ENCODE measurements around the gene ABCF3. TPM values are rescaled to one million over a fixed set of nuclear protein-coding genes. Genes with fewer than 3 reads are reported as not detected.

The ABCF3 gene
- total and polyA plus RNA-seq, 2 donors (not counting 3 experiments of a cell fraction or from before 2014, with no cell fraction given) = 68.8 to 73.4 TPM

GRCh38 chr3:184144505-184144904, 41.5 kb upstream of the ABCF3 start:
- BruUV-seq (replicated peaks) = no TSS peak
- no peak for TF ChIP-seq FOS (IDR thresholded peaks at IDR 0.05; ENCODE audit: borderline replicate concordance, insufficient read depth, low read length)
- no peak for TF ChIP-seq JUN (IDR thresholded peaks at IDR 0.05; ENCODE audit: borderline replicate concordance, insufficient read depth, insufficient read length, low read depth)
- TF ChIP-seq MAX (IDR thresholded peaks at IDR 0.05; ENCODE audit: insufficient read depth, insufficient read length) = no peak
- TF ChIP-seq MYC (IDR thresholded peaks at IDR 0.05; ENCODE audit: low read depth, low read length) = no peak
- no peak for TF ChIP-seq GATA2 (IDR thresholded peaks at IDR 0.05; ENCODE audit: insufficient read depth, insufficient read length, low read depth, low read length)
- TF ChIP-seq CTCF (IDR thresholded peaks at IDR 0.05; ENCODE audit: extremely low read depth in 1 of 2, insufficient read depth in 1 of 2, low read depth in 1 of 2, low read length in 2 of 2) = no peak
- no peak for TF ChIP-seq POLR2A (IDR thresholded peaks at IDR 0.05; ENCODE audit: low read depth, low read length)
- no peak for TF ChIP-seq EZH2 (IDR thresholded peaks at IDR 0.05; ENCODE audit: borderline replicate concordance, low read depth, low read length, severe bottlenecking)
- TF ChIP-seq POLR2AphosphoS5 (IDR thresholded peaks at IDR 0.05; ENCODE audit: insufficient read depth, low read depth, low read length) = no peak
- Histone ChIP-seq H2AFZ (ENCODE audit: low read depth, low read length) (no peak overlapping the region), H3K4me3 (replicated peaks in 1 of 3; ENCODE audit: insufficient read depth in 1 of 3, low read depth in 1 of 3, low read length in 3 of 3) (no peak overlapping the region), H3K9me1 (replicated peaks; ENCODE audit: control insufficient read depth, extremely low read depth, insufficient read depth, low read length) (no peaks in the 10 kb centered on the region), H3K27ac (ENCODE audit: insufficient read depth, low read depth, low read length) (no peak overlapping the region), H3K4me2 (ENCODE audit: insufficient read depth, low read length) (no peak overlapping the region), H3K9me3 (replicated peaks; ENCODE audit: control insufficient read depth, insufficient read depth, low read length) (no peaks in the 10 kb centered on the region), H3K79me2 (ENCODE audit: control insufficient read depth, insufficient read depth, low read length) (no peaks in the 10 kb centered on the region), H3K36me3 (ENCODE audit: control insufficient read depth in 2 of 2, extremely low read depth in 1 of 2, insufficient read depth in 2 of 2, low read length in 2 of 2) (peaks cover 34 to 35% of the 10 kb centered on the region in 2 experiments), H3K27me3 (ENCODE audit: control insufficient read depth in 2 of 2, insufficient read depth in 2 of 2, low read length in 2 of 2) (no peaks in the 10 kb centered on the region), H3K9ac (replicated peaks; ENCODE audit: extremely low read depth, insufficient read depth, low read length) (no peak overlapping the region), H4K20me1 (replicated peaks; ENCODE audit: control insufficient read depth, extremely low read depth, insufficient read depth, low read length) (no peaks in the 10 kb centered on the region), H3K4me1 (ENCODE audit: control insufficient read depth, extremely low read depth, insufficient read depth, low read length) (no peaks in the 10 kb centered on the region)
- FAIRE-seq (no peak), DNase-seq (ENCODE audit: low read depth, low spot score) (no peak)
- intact Hi-C loops (cut with micrococcal nuclease) (loop anchor here (2.0 kb wide), 1 partner anchor 144 kb away; no protein-coding TSS in a partner anchor), dilution Hi-C loops (cut with MboI; ENCODE audit: extremely low pct_ligation_motif_present, low sequenced_read_pairs) (no loop called here)
- CTCF ChIA-PET = interaction anchor here (1.1 to 3.5 kb wide), 10 partner anchors 10 to 249 kb away, joined by 3 to 18 read pairs (median 8); partner anchors contain the start of genes ABCF3, DVL3 and EIF2B5
- POLR2A ChIA-PET = no interaction called here
